ENCODE data around the gene SLC44A4.

- TF ChIP-seq EZH2 (IDR thresholded peaks at IDR 0.05) (no peak), EZH2phosphoT487 (IDR thresholded peaks at IDR 0.05) (no peak)
These were observed 25.2 kb upstream of the SLC44A4 start for GRCh38 chr6:31903957-31904356.
